IMR-90 (cell line): ENCODE data around the gene SLC39A6. TPM values are rescaled to one million over a fixed set of nuclear protein-coding genes. Genes with fewer than 3 reads are reported as not detected.

Source experiments
- ATAC-seq: fragments of 200-7000 bp; cut with Tn5 transposase; 2 replicates; pipeline ENCODE4 v1.9.1; 2020; ENCODE audit warnings: low read depth, mild to moderate bottlenecking, moderate library complexity
- BruUV-seq: library from RNA; stranded (reverse); fragments of 400-500 nt; replicated peaks from 2 replicates; lab custom pipeline; 2021; lab: Mats Ljungman, UMichigan
- CTCF ChIA-PET: fragments of 300-600 bp; formaldehyde crosslinking; extraction: SDS; loops from one replicate; lab custom pipeline; 2021; ENCODE audit warnings: antibody characterized with exemption; lab: Yijun Ruan, JAX
- POLR2A ChIA-PET: fragments of 300-600 bp; sonication (Branson Sonifier 250); formaldehyde crosslinking; loops from one replicate; lab custom pipeline; 2022; ENCODE audit warnings: antibody characterized with exemption; ENCODE audit not compliant: unreplicated experiment; lab: Charles Lee
- DNase-seq: peaks from one replicate; pipeline ENCODE4 v3.0.0; 2013
- H2AFZ ChIP-seq: replicated peaks from 2 replicates; pipeline ENCODE3; 2013; ENCODE audit warnings: low read length, mild to moderate bottlenecking; ENCODE audit not compliant: poor library complexity
- H2AK5ac ChIP-seq: 2 replicates; pipeline ENCODE4 v1.6.1; 2013; ENCODE audit warnings: low read depth, low read length, inconsistent platforms
- H2AK9ac ChIP-seq: replicated peaks from 2 replicates; pipeline ENCODE3; 2013; ENCODE audit warnings: mild to moderate bottlenecking, low read depth, low read length, moderate library complexity; ENCODE audit not compliant: poor library complexity
- H2BK120ac ChIP-seq: 2 replicates; pipeline ENCODE4 v1.6.1; 2013; ENCODE audit warnings: low read depth, low read length, inconsistent platforms
- H2BK15ac ChIP-seq: 3 replicates; pipeline ENCODE4 v1.6.1; 2013; ENCODE audit warnings: low read depth, low read length, inconsistent platforms
- H2BK20ac ChIP-seq: 2 replicates; pipeline ENCODE4 v1.6.1; 2013; ENCODE audit warnings: low read depth, mild to moderate bottlenecking, inconsistent platforms, low read length, moderate library complexity
- H2BK5ac ChIP-seq: 2 replicates; pipeline ENCODE4 v1.6.1; 2013; ENCODE audit warnings: mild to moderate bottlenecking, low read depth, low read length, inconsistent platforms; ENCODE audit not compliant: poor library complexity, severe bottlenecking
- H3K14ac ChIP-seq: replicated peaks from 2 replicates; pipeline ENCODE4 v1.6.1; 2013; ENCODE audit warnings: low read depth, low read length, inconsistent platforms
- H3K18ac ChIP-seq: 2 replicates; pipeline ENCODE4 v1.6.1; 2013; ENCODE audit warnings: low read depth, low read length, control low read depth
- H3K23ac ChIP-seq: 2 replicates; pipeline ENCODE4 v1.6.1; 2013; ENCODE audit warnings: low read depth, low read length, inconsistent platforms
- H3K27ac ChIP-seq: 2 replicates; pipeline ENCODE4 v1.5.1; 2013; ENCODE audit warnings: mild to moderate bottlenecking, control low read depth, low read length; ENCODE audit not compliant: insufficient read depth
- H3K27me3 ChIP-seq: 2 replicates; pipeline ENCODE4 v1.6.1; 2013; ENCODE audit warnings: low read length; ENCODE audit not compliant: control insufficient read depth, insufficient read depth
- H3K36me3 ChIP-seq: 2 replicates; pipeline ENCODE4 v1.6.1; 2013; ENCODE audit warnings: low read length, mixed read lengths; ENCODE audit not compliant: control insufficient read depth, insufficient read depth
- H3K4ac ChIP-seq: 2 replicates; pipeline ENCODE4 v1.6.1; 2013; ENCODE audit warnings: low read depth, low read length, inconsistent platforms
- H3K4me1 ChIP-seq: 2 replicates; pipeline ENCODE4 v1.6.1; 2013; ENCODE audit warnings: low read length, mixed read lengths; ENCODE audit not compliant: control insufficient read depth, insufficient read depth
- H3K4me2 ChIP-seq: 2 replicates; pipeline ENCODE4 v1.6.1; 2013; ENCODE audit warnings: low read depth, mild to moderate bottlenecking, control low read depth, low read length, moderate library complexity
- H3K4me3 ChIP-seq: 2 replicates; pipeline ENCODE4 v1.5.1; 2013; ENCODE audit warnings: low read depth, mild to moderate bottlenecking, control low read depth, low read length, moderate library complexity; ENCODE audit not compliant: insufficient read depth
- H3K56ac ChIP-seq: 2 replicates; pipeline ENCODE4 v1.6.1; 2013; ENCODE audit warnings: low read length, inconsistent platforms; ENCODE audit not compliant: insufficient read depth; ENCODE audit errors: extremely low read depth
- H3K79me1 ChIP-seq, 2 experiments: 2 replicates each; pipeline ENCODE4 v1.6.1; 2013; ENCODE audit warnings: low read length in 2 of 2, inconsistent platforms in 1 of 2, low read depth in 1 of 2
- H3K9ac ChIP-seq: 2 replicates; pipeline ENCODE4 v1.6.1; 2013; ENCODE audit warnings: low read depth, low read length, control low read depth
- H3K9me1 ChIP-seq: 2 replicates; pipeline ENCODE4 v1.6.1; 2013; ENCODE audit warnings: low read length, inconsistent platforms; ENCODE audit not compliant: insufficient read depth
- H3K9me3 ChIP-seq: 2 replicates; pipeline ENCODE4 v1.6.1; 2013; ENCODE audit warnings: low read length; ENCODE audit not compliant: control insufficient read depth, insufficient read depth
- H4K20me1 ChIP-seq: 2 replicates; pipeline ENCODE4 v1.6.1; 2013; ENCODE audit warnings: low read length, inconsistent platforms; ENCODE audit not compliant: insufficient read depth
- H4K5ac ChIP-seq: 2 replicates; pipeline ENCODE4 v1.6.1; 2013; ENCODE audit warnings: mild to moderate bottlenecking, low read depth, low read length, control low read depth
- H4K8ac ChIP-seq, 2 experiments: 2 replicates each; pipeline ENCODE4 v1.6.1; 2013; ENCODE audit warnings: low read depth in 2 of 2, low read length in 2 of 2, control low read depth in 1 of 2, inconsistent platforms in 1 of 2
- H4K91ac ChIP-seq: 2 replicates; pipeline ENCODE4 v1.6.1; 2013; ENCODE audit warnings: low read depth, low read length, inconsistent platforms; ENCODE audit not compliant: insufficient read depth
- BHLHE40 ChIP-seq: fragments of 150-350 bp; IDR thresholded peaks from 2 replicates; pipeline ENCODE4 v1.6.1; 2016; ENCODE audit warnings: mild to moderate bottlenecking, low read depth, low read length
- CEBPB ChIP-seq: IDR thresholded peaks from 2 replicates; pipeline ENCODE4 v1.6.1; 2012; ENCODE audit warnings: low read depth, low read length, improper control_type of control experiment
- CHD1 ChIP-seq: IDR thresholded peaks from 2 replicates; pipeline ENCODE4 v1.6.1; 2012; ENCODE audit warnings: low read depth, low read length, improper control_type of control experiment
- CTCF ChIP-seq: conservative IDR thresholded peaks from 2 replicates; pipeline ENCODE4 v1.5.1; 2012; ENCODE audit warnings: mild to moderate bottlenecking, low read depth, low read length, improper control_type of control experiment
- FOS ChIP-seq: fragments of 150-350 bp; IDR thresholded peaks from 2 replicates; pipeline ENCODE4 v1.6.1; 2016; ENCODE audit warnings: low read depth, low read length
- MAFK ChIP-seq: IDR thresholded peaks from 2 replicates; pipeline ENCODE4 v1.6.1; 2012; ENCODE audit warnings: low read depth, low read length, improper control_type of control experiment
- MAZ ChIP-seq: IDR thresholded peaks from 2 replicates; pipeline ENCODE4 v1.6.1; 2012; ENCODE audit warnings: low read depth, mild to moderate bottlenecking, low read length, improper control_type of control experiment, moderate library complexity, borderline replicate concordance
- MXI1 ChIP-seq: IDR thresholded peaks from 2 replicates; pipeline ENCODE4 v1.6.1; 2012; ENCODE audit warnings: low read depth, mild to moderate bottlenecking, low read length, moderate library complexity, borderline replicate concordance
- NFE2L2 ChIP-seq: fragments of 150-350 bp; IDR thresholded peaks from 2 replicates; pipeline ENCODE4 v1.6.1; 2016; ENCODE audit warnings: low read depth, mild to moderate bottlenecking, low read length
- POLR2A ChIP-seq: IDR thresholded peaks from 2 replicates; pipeline ENCODE4 v1.6.1; 2012; ENCODE audit warnings: mild to moderate bottlenecking, low read depth, low read length
- RAD21 ChIP-seq: IDR thresholded peaks from 2 replicates; pipeline ENCODE4 v1.6.1; 2012; ENCODE audit warnings: low read length, improper control_type of control experiment
- RCOR1 ChIP-seq: IDR thresholded peaks from 2 replicates; pipeline ENCODE4 v1.6.1; 2012; ENCODE audit warnings: mild to moderate bottlenecking, low read length, improper control_type of control experiment; ENCODE audit not compliant: insufficient replicate concordance
- RFX5 ChIP-seq: IDR thresholded peaks from 2 replicates; pipeline ENCODE4 v1.8.0; 2012; ENCODE audit warnings: low read depth, mild to moderate bottlenecking, low read length, moderate library complexity
- SMC3 ChIP-seq: fragments of 150-350 bp; IDR thresholded peaks from 2 replicates; pipeline ENCODE4 v1.6.1; 2016; ENCODE audit warnings: low read depth, mild to moderate bottlenecking, antibody characterized with exemption, low read length, moderate library complexity
- dilution Hi-C: fragments of 300-500 bp; cut with HindIII; formaldehyde crosslinking; loops from one replicate; pipeline ENCODE4 v1.14.3; 2018; ENCODE audit warnings: low sequenced_read_pairs; ENCODE audit not compliant: unreplicated experiment
- in situ Hi-C: fragments of 300-500 bp; cut with MboI; formaldehyde crosslinking; loops from 3 replicates; pipeline ENCODE4 v1.14.3; 2019; ENCODE audit warnings: low sequenced_read_pairs, inconsistent platforms, mixed read lengths
- intact Hi-C: fragments of 100-400 bp; cut with micrococcal nuclease; formaldehyde crosslinking; loops from 2 replicates; pipeline ENCODE4 v1.10.0; 2022
- polyA plus RNA-seq, 3 experiments: library from polyadenylated mRNA; depleted of rRNA; stranded (reverse); fragments of >200 nt; gene quantifications; 2 replicates each; pipeline ENCODE4 v1.2.3, GENCODE V29; 2012; ENCODE audit warnings: low replicate concordance in 1 of 3
- total RNA-seq: library from RNA; depleted of rRNA; stranded (reverse); fragments of >200 nt; gene quantifications from 2 replicates; pipeline ENCODE4 v1.2.3, GENCODE V29; 2012
- TF ChIP-seq, protein P1 (sequence below): fragments of 150-350 bp; IDR thresholded peaks from 2 replicates; pipeline ENCODE4 v1.6.1; 2017; ENCODE audit warnings: mild to moderate bottlenecking, antibody characterized with exemption, low read length, low read depth
- TF ChIP-seq, protein P2 (sequence below): fragments of 150-350 bp; IDR thresholded peaks from 2 replicates; pipeline ENCODE4 v1.6.1; 2016; ENCODE audit warnings: low read depth, mild to moderate bottlenecking, low read length, moderate library complexity, borderline replicate concordance

Gene SLC39A6
- total and polyA plus RNA-seq, 2 of the 4 experiments (the other 2 are of a cell fraction): 48.7 to 91.9 TPM

- no peak overlapping the region for H3K23ac ChIP-seq
- H3K4me1 ChIP-seq: no peaks in the 10 kb centered on the region
- no peak overlapping the region for H2BK120ac ChIP-seq
- no peak overlapping the region for H2AK9ac ChIP-seq
- peaks cover 2% of the 10 kb centered on the region for H3K27me3 ChIP-seq
- H3K79me1 ChIP-seq: no peaks in the 10 kb centered on the region
- peaks cover 2% of the 10 kb centered on the region; the same call in 1 of the 2 replicates for H3K9me3 ChIP-seq
- no peak overlapping the region for H2AFZ ChIP-seq
- no peak overlapping the region for H3K4me3 ChIP-seq
- no peak overlapping the region for H4K8ac ChIP-seq
- ChIA-PET CTCF (no interaction called here), POLR2A (no interaction called here)
- DNase-seq (no peak), ATAC-seq (no peak)
- no peak overlapping the region for H4K5ac ChIP-seq
- no peak overlapping the region for H2BK5ac ChIP-seq
- H2AK5ac ChIP-seq: no peak overlapping the region
- no peak overlapping the region for H3K4ac ChIP-seq
- H2BK15ac ChIP-seq: no peak overlapping the region
- no peak overlapping the region for H3K4me2 ChIP-seq
- H4K91ac ChIP-seq: no peak overlapping the region
- H3K36me3 ChIP-seq: no peaks in the 10 kb centered on the region
- in situ Hi-C loops (loop anchor here (5.0 kb wide), 1 partner anchor 185 kb away; no protein-coding TSS in a partner anchor), dilution Hi-C loops (no loop called here), intact Hi-C loops (loop anchor here (1.0 to 10.0 kb wide), 7 partner anchors 80 to 710 kb away; no protein-coding TSS in a partner anchor)
- H3K9ac ChIP-seq: no peak overlapping the region
- no peak overlapping the region for H2BK20ac ChIP-seq
- BruUV-seq: no TSS peak
- H3K18ac ChIP-seq: no peak overlapping the region
- H3K27ac ChIP-seq: no peak overlapping the region
- H3K56ac ChIP-seq: no peak overlapping the region
- no peaks in the 10 kb centered on the region for H4K20me1 ChIP-seq
- TF ChIP-seq, protein P1, sequence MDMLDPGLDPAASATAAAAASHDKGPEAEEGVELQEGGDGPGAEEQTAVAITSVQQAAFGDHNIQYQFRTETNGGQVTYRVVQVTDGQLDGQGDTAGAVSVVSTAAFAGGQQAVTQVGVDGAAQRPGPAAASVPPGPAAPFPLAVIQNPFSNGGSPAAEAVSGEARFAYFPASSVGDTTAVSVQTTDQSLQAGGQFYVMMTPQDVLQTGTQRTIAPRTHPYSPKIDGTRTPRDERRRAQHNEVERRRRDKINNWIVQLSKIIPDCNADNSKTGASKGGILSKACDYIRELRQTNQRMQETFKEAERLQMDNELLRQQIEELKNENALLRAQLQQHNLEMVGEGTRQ: no peak
- TF ChIP-seq POLR2A: no peak
- no peak for TF ChIP-seq RAD21
- TF ChIP-seq BHLHE40: no peak
- TF ChIP-seq NFE2L2: no peak
- TF ChIP-seq CTCF: no peak
- TF ChIP-seq RFX5: no peak
- TF ChIP-seq SMC3: no peak
- TF ChIP-seq, protein P2, sequence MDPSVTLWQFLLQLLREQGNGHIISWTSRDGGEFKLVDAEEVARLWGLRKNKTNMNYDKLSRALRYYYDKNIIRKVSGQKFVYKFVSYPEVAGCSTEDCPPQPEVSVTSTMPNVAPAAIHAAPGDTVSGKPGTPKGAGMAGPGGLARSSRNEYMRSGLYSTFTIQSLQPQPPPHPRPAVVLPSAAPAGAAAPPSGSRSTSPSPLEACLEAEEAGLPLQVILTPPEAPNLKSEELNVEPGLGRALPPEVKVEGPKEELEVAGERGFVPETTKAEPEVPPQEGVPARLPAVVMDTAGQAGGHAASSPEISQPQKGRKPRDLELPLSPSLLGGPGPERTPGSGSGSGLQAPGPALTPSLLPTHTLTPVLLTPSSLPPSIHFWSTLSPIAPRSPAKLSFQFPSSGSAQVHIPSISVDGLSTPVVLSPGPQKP: no peak
- no peak for TF ChIP-seq MXI1
- no peak for TF ChIP-seq CEBPB
- no peak for TF ChIP-seq MAZ
- no peak for TF ChIP-seq RCOR1
- no peak for TF ChIP-seq MAFK
- TF ChIP-seq FOS: no peak
- TF ChIP-seq CHD1: no peak
- no peak overlapping the region for H3K14ac ChIP-seq
- no peaks in the 10 kb centered on the region for H3K9me1 ChIP-seq
These were observed 32.2 kb downstream of the SLC39A6 start for GRCh38 chr18:36096955-36097354.
